ENCODE measurements around the gene VEZT. TPM values are rescaled to one million over a fixed set of nuclear protein-coding genes. Genes with fewer than 3 reads are reported as not detected.

The VEZT gene
- total RNA-seq, 1 donor from 2014 or later = 89.9 TPM

DNA sequence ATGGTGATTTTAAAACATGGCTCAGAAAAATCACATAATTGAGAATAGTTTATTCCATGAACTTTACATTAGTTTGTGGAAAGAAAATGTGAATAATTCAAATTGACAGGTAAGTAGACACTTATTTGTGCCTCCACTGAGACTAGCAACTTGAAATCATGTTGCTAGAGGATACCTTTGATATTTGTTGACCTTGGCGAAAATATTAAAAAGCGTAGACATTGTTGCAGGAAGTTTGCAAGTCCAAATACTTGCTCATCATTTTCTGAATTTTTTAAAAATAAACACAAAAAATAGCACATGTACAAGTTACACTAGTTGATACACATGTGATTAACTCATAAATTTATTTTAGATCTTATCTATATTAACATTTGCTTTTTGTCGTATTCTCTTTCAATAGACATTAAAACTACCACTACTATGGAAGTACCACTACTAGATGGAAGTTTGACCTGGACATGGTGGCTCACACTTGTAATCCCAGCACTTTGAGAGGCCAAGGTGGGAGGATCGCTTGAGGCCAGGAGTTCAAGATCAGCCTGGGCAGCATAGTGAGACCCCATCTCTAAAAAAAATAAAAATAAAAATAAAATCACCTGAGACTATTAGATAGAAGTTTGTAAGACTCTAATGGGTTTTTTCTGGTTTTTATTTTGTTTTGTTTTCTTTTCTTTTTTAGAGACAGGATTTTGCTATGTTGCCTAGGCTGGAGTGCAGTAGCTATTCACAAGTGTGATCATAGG, 24.3 kb downstream of the VEZT start:
- no peak for DNase-seq (ENCODE audit: low spot score)
- H3K4me3 Mint-ChIP-seq (ENCODE audit: unreplicated experiment) = no peak overlapping the region
- H3K4me1 Mint-ChIP-seq (ENCODE audit: unreplicated experiment) = peaks cover 4% of the 10 kb centered on the region
- TF ChIP-seq, protein P1, sequence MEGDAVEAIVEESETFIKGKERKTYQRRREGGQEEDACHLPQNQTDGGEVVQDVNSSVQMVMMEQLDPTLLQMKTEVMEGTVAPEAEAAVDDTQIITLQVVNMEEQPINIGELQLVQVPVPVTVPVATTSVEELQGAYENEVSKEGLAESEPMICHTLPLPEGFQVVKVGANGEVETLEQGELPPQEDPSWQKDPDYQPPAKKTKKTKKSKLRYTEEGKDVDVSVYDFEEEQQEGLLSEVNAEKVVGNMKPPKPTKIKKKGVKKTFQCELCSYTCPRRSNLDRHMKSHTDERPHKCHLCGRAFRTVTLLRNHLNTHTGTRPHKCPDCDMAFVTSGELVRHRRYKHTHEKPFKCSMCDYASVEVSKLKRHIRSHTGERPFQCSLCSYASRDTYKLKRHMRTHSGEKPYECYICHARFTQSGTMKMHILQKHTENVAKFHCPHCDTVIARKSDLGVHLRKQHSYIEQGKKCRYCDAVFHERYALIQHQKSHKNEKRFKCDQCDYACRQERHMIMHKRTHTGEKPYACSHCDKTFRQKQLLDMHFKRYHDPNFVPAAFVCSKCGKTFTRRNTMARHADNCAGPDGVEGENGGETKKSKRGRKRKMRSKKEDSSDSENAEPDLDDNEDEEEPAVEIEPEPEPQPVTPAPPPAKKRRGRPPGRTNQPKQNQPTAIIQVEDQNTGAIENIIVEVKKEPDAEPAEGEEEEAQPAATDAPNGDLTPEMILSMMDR (IDR thresholded peaks at IDR 0.05; ENCODE audit: unreplicated experiment) = no peak
- H3K9me3 Mint-ChIP-seq (ENCODE audit: unreplicated experiment) = no peaks in the 10 kb centered on the region
- H3K36me3 Mint-ChIP-seq (ENCODE audit: low read depth, unreplicated experiment) = peaks cover 28% of the 10 kb centered on the region
- H3K27ac Mint-ChIP-seq (ENCODE audit: unreplicated experiment) = no peak overlapping the region
- H3K27me3 Mint-ChIP-seq (ENCODE audit: unreplicated experiment) = peaks cover 5% of the 10 kb centered on the region

DNA sequence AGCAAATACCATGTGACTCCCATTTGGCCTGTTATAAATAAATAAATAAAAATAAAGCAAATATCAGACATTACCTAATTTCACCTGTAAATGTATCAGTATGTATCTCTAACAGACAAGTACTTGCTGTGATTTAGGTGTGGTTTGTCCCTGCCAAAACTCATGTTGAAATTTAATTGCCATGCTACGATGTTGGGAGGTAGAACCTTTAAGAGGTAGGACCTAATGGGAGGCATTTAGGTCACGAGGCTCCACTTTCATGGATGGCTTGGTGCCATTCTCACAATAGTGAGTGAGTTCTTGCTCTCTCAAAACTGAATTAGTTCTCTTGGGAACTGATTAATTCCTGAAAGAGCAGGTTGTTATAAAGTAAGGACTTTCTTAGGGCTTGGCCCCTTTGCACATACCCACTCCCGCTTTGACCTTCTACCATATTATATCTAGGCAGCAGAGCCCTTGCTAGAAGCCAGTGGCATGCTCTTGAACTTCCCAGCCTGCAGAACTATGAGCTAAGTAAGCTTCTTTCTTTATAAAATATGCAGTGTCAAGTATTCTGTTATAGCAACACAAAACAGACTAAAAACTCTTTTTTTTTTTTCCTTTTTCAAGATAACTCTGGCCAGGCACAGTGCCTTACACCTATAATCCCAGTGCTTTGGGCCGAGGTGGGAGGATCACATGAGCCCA, 26.0 kb downstream of the VEZT start:
- Mint-ChIP-seq H3K27me3 (ENCODE audit: unreplicated experiment) (peaks cover 5% of the 10 kb centered on the region), H3K36me3 (ENCODE audit: low read depth, unreplicated experiment) (peaks cover 20% of the 10 kb centered on the region), H3K4me3 (ENCODE audit: unreplicated experiment) (no peak overlapping the region), H3K27ac (ENCODE audit: unreplicated experiment) (no peak overlapping the region), H3K9me3 (ENCODE audit: unreplicated experiment) (no peaks in the 10 kb centered on the region), H3K4me1 (ENCODE audit: unreplicated experiment) (peaks cover 4% of the 10 kb centered on the region)
- TF ChIP-seq, protein P1 (IDR thresholded peaks at IDR 0.05; ENCODE audit: unreplicated experiment) = no peak
- no peak for DNase-seq (ENCODE audit: low spot score)

DNA sequence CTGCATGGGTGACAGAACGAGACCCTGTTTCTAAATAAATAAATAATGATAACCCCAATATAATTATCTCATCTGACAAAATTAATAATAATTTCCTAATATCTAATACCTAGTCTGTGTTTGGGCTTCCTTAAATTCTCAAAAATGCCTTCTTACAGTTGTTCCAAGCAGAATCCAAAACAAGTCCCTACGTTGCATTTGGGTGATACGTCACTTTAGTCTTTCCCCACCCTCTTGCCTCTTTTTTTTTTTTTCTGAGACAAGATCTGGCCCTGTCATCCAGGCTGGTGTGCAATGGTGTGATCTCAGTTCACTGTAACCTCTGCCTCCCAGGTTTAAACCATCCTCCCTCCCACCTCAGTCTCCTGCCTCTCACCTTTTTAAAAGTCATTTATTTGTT, 26.7 kb downstream of the VEZT start:
- TF ChIP-seq, protein P1 (IDR thresholded peaks at IDR 0.05; ENCODE audit: unreplicated experiment) = no peak
- peaks cover 5% of the 10 kb centered on the region for H3K27me3 Mint-ChIP-seq (ENCODE audit: unreplicated experiment)
- DNase-seq (ENCODE audit: low spot score) = no peak
- peaks cover 18% of the 10 kb centered on the region for H3K36me3 Mint-ChIP-seq (ENCODE audit: low read depth, unreplicated experiment)
- peaks cover 8% of the 10 kb centered on the region for H3K4me1 Mint-ChIP-seq (ENCODE audit: unreplicated experiment)
- no peak overlapping the region for H3K27ac Mint-ChIP-seq (ENCODE audit: unreplicated experiment)
- H3K4me3 Mint-ChIP-seq (ENCODE audit: unreplicated experiment) = no peak overlapping the region
- H3K9me3 Mint-ChIP-seq (ENCODE audit: unreplicated experiment) = no peaks in the 10 kb centered on the region

DNA sequence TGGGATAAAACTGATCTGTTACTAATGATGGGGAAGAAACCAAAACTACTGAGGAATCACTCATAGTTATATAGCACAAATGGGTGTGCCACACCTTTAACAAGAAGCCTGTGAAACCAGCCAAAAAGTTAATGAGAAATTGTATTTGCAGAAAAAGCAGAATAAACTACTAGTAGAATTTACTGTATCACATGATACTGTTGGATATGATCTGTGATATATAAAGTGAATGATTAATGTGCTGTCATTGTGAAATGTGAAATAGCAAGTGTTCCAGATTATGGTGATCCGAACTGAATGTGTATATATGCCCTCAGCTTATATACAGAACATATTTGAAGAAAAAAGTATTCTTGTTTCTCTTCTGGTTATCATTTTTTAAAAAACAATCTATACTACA, 30.5 kb downstream of the VEZT start:
- Mint-ChIP-seq H3K27ac (ENCODE audit: unreplicated experiment) (peak overlapping the region; percentile 12), H3K9me3 (ENCODE audit: unreplicated experiment) (no peaks in the 10 kb centered on the region), H3K27me3 (ENCODE audit: unreplicated experiment) (peaks cover 1% of the 10 kb centered on the region)

More for the DNA sequence above, 30.5 kb downstream of the VEZT start:
- DNase-seq (ENCODE audit: low spot score) = no peak
- TF ChIP-seq, protein P1 (IDR thresholded peaks at IDR 0.05; ENCODE audit: unreplicated experiment) = no peak
- Mint-ChIP-seq H3K4me1 (ENCODE audit: unreplicated experiment) (peaks cover 6% of the 10 kb centered on the region), H3K4me3 (ENCODE audit: unreplicated experiment) (no peak overlapping the region), H3K36me3 (ENCODE audit: low read depth, unreplicated experiment) (peaks cover 12% of the 10 kb centered on the region)

Measured in endothelial cell (in vitro differentiated cells).